H1 (cell line): Measurements from ENCODE around the gene ASTN1.

Source experiments
- ATF3 ChIP-seq: IDR thresholded peaks from 2 replicates; pipeline ENCODE4 v1.6.1; 2011; ENCODE audit warnings: low read depth, mild to moderate bottlenecking, low read length; ENCODE audit not compliant: insufficient read depth
- CHD1 ChIP-seq: IDR thresholded peaks from 2 replicates; pipeline ENCODE4 v1.6.1; 2012; ENCODE audit warnings: low read depth, low read length, improper control_type of control experiment
- CTCF ChIP-seq, 3 experiments: IDR thresholded peaks; 1 replicate in 2 of 3; 2 replicates in 1 of 3; pipeline versions ENCODE4 v1.5.1 to v1.6.1; 2011; ENCODE audit warnings: low read length in 3 of 3, mild to moderate bottlenecking in 3 of 3, inconsistent platforms in 2 of 3, low read depth in 1 of 3, moderate library complexity in 1 of 3; ENCODE audit not compliant: insufficient read depth in 1 of 3; ENCODE audit errors: control extremely low read depth in 1 of 3
- EGR1 ChIP-seq: IDR thresholded peaks from 2 replicates; pipeline ENCODE4 v1.6.1; 2011; ENCODE audit warnings: low read depth, low read length, borderline replicate concordance
- EZH2 ChIP-seq: fragments of 200-600 bp; sonication (generic); IDR thresholded peaks from 2 replicates; pipeline ENCODE4 v1.7.1; 2012; ENCODE audit warnings: low read depth, mild to moderate bottlenecking, moderate library complexity, low read length, inconsistent platforms; ENCODE audit not compliant: severe bottlenecking
- GABPA ChIP-seq: IDR thresholded peaks from 2 replicates; pipeline ENCODE4 v1.6.1; 2011; ENCODE audit warnings: mild to moderate bottlenecking, low read length, moderate library complexity, borderline replicate concordance; ENCODE audit not compliant: insufficient read depth
- JUN ChIP-seq: IDR thresholded peaks from 2 replicates; pipeline ENCODE4 v1.6.1; 2011; ENCODE audit warnings: low read depth, mild to moderate bottlenecking, improper control_type of control experiment, low read length
- POLR2A ChIP-seq, 2 experiments: IDR thresholded peaks; 1 replicate in 1 of 2; 2 replicates in 1 of 2; pipeline ENCODE4 v1.6.1; 2011; ENCODE audit warnings: low read depth in 2 of 2, low read length in 2 of 2, mild to moderate bottlenecking in 2 of 2; ENCODE audit errors: control extremely low read depth in 1 of 2
- POLR2AphosphoS5 ChIP-seq: IDR thresholded peaks from 2 replicates; pipeline ENCODE4 v1.6.1; 2011; ENCODE audit warnings: low read depth, low read length
- RFX5 ChIP-seq: IDR thresholded peaks from 2 replicates; pipeline ENCODE4 v1.6.1; 2011; ENCODE audit warnings: low read depth, low read length, improper control_type of control experiment, borderline replicate concordance
- SIX5 ChIP-seq: IDR thresholded peaks from 2 replicates; pipeline ENCODE4 v1.6.1; 2011; ENCODE audit warnings: mild to moderate bottlenecking, low read depth, low read length
- USF2 ChIP-seq: IDR thresholded peaks from 2 replicates; pipeline ENCODE4 v1.6.1; 2011; ENCODE audit warnings: low read length, improper control_type of control experiment
- ZNF274 ChIP-seq: IDR thresholded peaks from 2 replicates; pipeline ENCODE4 v1.7.0; 2012; ENCODE audit warnings: low read length, borderline replicate concordance; ENCODE audit errors: extremely low read depth

GRCh38 chr1:177023249-177023648 is 141.3 kb downstream of the ASTN1 start:
- no peak for TF ChIP-seq ATF3
- no peak for TF ChIP-seq EZH2
- TF ChIP-seq JUN = no peak
- TF ChIP-seq SIX5 = no peak
- no peak for TF ChIP-seq CTCF (IDR thresholded peaks at IDR 0.05; ENCODE audit: control extremely low read depth in 1 of 3, insufficient read depth in 1 of 3, low read depth in 1 of 3, low read length in 3 of 3)
- no peak for TF ChIP-seq EGR1
- TF ChIP-seq POLR2AphosphoS5 = no peak
- TF ChIP-seq CHD1 = no peak
- no peak for TF ChIP-seq USF2
- no peak for TF ChIP-seq POLR2A (IDR thresholded peaks at IDR 0.05; ENCODE audit: control extremely low read depth in 1 of 2, low read depth in 2 of 2, low read length in 2 of 2)
- TF ChIP-seq GABPA = no peak
- TF ChIP-seq ZNF274 = no peak
- no peak for TF ChIP-seq RFX5
